ENCODE results near the gene AK5.

AK5 gene, protein sequence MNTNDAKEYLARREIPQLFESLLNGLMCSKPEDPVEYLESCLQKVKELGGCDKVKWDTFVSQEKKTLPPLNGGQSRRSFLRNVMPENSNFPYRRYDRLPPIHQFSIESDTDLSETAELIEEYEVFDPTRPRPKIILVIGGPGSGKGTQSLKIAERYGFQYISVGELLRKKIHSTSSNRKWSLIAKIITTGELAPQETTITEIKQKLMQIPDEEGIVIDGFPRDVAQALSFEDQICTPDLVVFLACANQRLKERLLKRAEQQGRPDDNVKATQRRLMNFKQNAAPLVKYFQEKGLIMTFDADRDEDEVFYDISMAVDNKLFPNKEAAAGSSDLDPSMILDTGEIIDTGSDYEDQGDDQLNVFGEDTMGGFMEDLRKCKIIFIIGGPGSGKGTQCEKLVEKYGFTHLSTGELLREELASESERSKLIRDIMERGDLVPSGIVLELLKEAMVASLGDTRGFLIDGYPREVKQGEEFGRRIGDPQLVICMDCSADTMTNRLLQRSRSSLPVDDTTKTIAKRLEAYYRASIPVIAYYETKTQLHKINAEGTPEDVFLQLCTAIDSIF

DNA sequence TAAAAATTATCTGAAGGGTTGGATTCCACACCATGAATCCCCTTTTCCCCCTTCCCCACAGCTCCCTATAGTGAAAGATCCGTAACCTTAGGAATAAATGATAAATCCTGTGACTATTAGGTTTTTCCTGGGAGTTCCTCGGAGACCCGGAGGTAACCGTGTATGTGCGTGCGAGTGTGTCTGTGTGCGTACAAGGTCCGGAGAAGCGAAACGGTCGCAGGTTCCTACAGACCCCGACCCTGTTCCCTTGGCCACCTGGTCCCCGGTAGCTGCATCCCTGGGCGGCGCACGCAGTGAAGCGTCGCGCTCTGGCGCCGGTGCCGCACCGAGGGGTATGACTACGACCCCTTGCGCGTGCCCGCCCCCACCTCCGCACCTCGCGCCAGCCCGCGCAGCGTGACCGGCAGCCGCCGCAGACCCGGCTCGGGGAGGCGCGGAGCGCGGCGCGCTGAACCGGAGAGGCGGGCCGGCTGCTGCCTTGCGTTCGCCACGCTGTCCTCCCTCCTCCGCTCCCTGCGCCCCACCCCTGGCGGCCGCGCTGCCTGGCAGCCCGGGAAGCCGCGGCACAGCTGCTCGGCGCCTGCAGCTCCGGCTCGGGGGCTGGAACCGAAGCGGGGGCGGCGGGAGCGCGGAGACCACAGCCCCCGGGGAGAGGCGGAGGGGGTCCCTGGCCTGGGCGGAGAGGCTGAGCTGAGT lies at the start of gene AK5:
Gene AK5 (plus strand): TSS at position 529 of the 696 bp plus-strand sequence. CDS start 295 bp downstream, outside the sequence.
- DNase-seq (ENCODE audit: low spot score), result no peak

DNA sequence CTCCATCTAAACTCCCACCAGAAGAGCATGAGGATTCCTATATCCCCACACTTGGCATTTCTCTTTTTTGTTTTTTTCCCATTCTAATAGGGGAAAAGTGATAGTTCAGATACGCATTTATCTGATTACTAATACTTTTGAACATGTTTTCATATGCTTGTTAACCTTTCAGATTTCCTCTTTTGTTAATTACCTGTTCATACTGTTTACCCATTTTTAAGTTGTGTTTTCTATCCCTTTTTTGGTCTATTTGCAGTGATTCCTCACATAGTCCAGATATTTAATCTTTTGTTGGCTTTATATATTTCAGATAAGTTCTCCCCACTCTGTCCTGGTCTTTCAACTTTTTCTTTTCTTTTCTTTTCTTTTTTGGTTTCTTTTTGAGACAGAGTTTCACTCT lies 49.0 kb upstream of the AK5 start:
- DNase-seq (ENCODE audit: low spot score), result no peak

DNA sequence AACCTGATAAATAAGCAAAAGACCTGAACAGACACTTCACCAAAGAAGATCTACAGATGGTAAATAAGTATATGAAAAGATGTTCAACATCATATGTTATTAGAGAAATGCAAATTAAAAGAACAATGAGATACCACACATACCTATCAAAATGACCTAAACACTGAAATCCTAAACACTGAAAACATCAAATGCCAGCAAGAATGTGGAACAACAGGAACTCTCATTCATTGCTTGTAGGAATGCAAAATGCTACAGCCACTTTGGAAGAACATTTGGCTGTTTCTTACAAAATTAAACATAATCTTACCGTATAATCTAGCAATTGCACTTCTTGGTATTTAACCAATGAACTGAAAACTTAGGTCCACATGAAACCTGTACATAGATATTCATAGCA lies 47.7 kb upstream of the AK5 start:
- DNase-seq (ENCODE audit: low spot score), result no peak

DNA sequence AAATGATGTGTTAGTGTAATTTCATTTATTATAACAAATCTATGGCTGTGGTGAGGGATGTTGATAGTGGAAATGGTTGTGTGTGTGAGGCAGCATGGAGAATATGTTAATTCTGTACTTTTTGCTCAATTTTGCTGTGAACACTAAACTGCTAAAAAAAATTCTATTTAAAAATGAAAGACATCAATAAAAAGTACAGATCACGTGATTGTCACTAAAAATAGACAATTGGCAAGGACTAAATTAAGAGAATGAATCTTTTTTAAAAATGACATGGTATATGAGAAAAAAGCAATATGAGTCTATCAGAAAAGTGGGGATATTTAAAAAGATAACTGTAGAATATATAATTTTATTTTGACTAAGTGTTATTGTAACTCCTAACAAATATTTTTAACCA lies 46.9 kb upstream of the AK5 start:
- no peak for DNase-seq (ENCODE audit: low spot score)

DNA sequence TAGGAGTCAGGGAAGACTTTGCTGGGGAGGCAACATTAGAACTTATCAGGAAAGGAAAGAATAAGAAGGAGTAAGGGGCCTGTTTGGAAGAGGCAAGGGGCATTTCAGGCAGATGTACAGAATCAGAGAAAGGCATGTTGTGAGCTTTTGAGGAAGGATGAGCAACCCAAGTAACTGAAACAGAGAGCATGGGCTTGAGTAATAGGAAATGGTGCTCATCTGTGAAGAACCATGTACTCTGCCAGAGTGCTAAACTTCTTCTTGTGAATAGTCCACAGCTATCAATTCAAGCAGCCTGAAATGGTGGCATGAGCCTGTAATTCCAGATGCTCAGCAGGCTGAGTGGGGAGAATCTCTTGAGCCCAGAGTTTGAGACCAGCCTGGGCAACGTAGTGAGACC lies 43.4 kb upstream of the AK5 start:
- no peak for DNase-seq (ENCODE audit: low spot score)

DNA sequence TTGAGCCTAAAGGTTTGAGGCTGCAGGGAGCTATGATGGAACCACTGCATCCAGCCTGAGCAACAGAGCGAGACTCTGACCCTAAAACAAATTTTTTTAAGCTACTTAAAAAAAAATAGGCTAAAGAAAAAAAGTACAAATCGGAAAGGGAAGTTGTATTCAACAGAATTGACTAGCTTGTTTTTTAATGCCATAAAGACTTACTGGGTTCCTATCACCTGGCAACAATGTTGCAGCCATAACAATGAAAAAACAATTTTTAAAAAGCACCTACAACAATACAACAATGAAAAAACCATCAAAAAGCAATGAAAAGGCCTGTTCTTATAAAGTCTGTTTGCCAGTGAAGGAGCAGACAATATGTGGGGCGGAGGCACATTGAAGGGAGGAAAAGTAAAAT lies 42.5 kb upstream of the AK5 start:
- DNase-seq (ENCODE audit: low spot score), result no peak

DNA sequence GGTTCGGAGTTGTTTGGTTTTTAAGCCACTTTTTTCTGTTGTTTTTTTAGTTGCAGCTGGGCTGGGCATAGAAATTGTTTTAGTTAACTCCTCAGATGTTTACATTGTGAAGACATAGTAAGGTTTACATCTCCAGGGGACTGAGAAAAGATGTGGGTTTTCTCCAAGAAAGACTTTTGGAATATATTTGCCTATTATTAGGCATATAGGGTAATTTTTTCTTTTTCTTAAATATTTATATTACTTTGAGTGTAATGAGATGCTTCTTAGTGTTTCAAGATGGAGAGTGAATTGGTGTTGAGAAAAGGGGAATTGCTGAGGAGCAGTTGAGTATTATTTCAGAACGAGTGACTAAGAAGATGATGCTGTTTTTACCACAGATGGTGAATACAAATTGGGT lies 36.0 kb upstream of the AK5 start:
- DNase-seq (ENCODE audit: low spot score), result no peak

DNA sequence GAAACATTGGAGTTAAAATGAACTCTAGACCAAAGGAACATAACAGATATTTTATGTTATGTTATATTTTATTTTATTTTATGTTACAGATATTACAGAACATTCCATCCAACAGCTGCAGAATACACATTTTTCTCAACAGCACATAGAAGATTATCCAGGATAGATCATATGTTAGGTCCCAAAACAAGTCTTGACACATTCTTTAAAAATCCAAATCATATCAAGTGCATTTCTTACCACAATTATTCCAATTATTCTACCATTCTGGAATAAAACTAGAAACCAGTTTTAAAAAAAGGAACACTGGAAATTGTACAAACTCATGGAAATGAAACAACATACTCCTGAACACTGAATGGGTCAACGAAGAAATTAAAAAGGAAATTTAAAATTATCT lies 31.7 kb upstream of the AK5 start:
- no peak for DNase-seq (ENCODE audit: low spot score)

DNA sequence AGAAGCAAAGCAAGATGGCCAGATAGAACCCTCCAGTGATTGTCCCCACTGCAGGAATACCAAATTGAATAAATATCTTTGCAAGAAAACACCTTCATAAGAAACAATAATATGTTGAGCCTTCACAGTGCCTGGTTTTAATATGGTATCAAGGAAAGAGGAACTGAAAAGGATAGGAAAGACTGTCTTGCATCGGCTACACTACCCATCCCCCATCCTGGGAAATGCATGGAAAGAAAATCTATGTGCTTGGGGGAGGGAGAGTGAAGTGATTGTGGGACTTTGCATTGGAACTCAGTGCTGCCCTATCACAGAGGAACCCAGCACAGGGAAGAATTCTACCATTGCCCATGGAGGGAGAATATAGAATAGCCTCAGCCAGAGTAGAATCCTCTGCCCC lies 28.6 kb upstream of the AK5 start:
- no peak for DNase-seq (ENCODE audit: low spot score)

DNA sequence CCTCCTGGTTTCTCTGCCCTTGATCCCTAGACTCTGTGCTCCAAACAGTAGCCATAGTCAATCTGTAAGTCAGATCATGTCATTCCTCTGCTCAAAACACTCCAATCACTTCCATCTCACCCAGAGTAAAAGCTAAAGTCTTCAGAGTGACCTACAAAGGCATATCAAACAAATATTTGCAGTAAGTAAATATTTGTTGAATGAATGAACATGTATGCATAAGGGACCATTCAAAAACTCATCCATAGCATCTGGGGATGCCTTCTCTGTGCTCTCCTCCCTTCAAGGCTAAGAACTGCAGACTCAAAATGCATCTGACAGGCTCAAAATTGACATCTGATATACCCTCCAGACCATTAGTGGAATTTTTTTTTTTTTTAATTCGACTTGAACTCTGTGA lies 18.1 kb upstream of the AK5 start:
- DNase-seq (ENCODE audit: low spot score), result no peak

DNA sequence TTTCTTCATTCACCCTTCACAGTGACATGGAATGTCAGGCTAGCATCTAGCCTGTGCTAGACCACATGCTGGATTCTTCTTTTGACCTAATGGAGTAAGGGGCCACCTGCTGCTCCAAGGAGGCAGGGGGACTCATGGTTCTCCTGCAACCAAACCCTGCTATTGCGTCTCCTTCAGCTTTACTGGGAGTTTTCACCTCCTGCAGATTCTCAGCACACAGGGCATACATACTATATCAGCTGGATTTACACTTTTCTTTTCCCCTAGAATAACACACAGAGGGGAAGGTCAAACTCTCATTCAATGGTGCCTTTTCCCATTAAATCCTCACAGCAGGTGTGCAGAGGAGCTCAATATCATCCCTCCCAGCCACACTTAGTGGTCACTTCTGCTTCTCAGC lies 16.6 kb upstream of the AK5 start:
- no peak for DNase-seq (ENCODE audit: low spot score)

DNA sequence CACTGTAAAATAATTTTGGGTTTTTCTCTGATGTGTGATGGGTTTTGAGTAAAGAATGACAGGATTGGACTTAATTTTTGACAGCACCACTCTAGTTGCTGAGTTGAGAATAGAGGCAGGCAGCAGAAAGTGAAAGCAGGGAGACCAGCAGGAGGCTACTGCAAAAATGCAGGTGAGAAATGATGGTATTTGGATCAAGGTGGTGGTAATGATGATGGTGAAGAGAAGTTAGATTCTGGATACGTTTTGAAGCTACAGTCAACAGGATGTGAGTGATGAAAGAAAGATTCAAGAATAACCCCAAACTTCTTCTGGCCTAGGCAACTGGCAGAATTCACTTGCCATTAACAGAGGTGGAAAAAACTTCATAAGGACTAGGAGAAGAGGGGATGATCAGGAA lies 14.8 kb upstream of the AK5 start:
- DNase-seq (ENCODE audit: low spot score), result no peak

DNA sequence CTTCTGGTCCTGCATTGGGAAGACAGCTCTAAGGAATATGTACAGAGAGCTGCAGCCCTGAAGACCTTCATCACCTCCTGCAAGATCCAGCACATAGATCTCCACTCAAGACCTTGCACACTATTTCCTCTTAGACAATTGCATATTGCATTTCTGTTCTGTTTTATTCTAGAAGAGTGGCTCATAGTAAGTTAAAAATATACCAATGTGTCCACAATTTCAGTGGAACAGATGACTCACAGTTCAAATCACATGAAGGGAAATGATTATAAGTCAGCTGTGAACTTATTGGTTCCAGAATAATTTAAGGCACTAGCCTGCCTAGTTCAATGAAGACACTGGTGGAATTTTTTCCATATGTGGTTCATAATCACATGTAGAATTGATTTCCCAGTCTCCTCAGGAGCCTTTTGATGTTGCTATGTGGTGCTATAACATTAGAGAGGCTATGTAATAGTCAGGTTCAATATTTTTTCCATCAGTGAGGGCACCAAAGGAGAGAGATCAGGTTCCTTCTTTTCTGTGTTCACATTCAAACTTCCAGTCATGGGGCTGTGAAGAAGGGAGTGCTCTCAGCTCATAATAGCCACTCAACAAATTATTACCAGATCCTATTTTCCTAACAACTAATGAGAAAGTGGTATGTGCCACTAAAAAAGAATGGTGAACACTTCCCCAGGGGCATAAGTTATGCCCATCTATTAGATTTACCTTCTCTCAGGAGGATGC lies 9.8 kb upstream of the AK5 start:
- no peak for DNase-seq (ENCODE audit: low spot score)

DNA sequence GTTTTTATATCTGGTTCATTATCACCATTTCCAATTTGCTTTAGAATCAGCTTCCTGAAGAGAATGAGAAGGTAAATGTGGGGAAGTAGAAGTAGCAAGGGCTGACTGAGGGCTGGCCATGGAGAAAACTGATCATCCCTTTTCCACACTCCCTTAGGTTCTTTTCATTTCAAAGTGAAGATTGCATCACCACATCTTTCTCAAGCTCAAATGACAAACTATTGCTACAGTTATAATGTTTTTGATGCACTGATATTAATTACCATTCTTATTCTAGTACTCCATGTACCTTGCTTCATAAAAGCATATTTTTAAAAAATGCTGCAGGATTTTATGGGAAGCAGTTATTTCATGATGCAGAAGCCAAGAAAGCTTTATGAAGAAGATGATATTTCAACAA lies 7.9 kb upstream of the AK5 start:
- DNase-seq (ENCODE audit: low spot score), result no peak

DNA sequence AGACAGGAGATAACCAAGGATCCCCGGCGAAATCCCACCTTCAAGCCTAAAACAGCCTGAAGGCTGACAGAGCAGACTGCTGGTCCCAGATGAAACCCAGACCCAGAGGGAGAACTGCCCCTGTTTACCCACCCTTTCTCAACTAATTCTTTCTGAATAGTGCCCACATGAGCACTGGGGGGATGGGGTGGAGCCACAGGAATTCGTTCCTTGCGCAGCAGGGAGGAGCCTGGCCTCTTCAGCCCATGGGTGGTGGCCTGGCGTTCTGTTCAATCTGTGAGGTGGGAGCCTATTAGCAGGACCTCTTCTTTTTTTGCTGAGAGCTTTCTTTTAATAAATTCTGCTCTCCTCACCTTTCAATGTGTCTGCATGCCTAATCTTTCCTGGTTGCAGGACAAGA lies 6.6 kb upstream of the AK5 start:
- DNase-seq (ENCODE audit: low spot score), result no peak

DNA sequence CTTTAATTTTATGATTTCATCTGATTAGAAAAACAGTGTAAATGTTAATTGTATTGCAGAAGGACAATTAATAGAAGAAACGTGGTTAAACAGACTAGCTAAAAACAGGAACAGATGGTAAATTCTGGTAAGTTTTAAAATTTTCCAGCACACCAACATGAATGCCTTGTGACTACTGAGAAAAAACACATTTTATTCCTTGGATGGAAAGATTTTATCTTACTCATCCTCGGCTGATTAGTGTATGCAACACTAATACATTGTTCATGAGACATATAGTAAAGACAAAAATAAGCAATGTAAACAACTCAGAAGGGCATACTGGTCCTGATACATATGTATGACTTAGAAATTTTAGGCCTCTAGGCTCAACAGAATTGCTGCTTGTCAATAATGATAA lies 4.9 kb upstream of the AK5 start:
- DNase-seq (ENCODE audit: low spot score), result no peak

DNA sequence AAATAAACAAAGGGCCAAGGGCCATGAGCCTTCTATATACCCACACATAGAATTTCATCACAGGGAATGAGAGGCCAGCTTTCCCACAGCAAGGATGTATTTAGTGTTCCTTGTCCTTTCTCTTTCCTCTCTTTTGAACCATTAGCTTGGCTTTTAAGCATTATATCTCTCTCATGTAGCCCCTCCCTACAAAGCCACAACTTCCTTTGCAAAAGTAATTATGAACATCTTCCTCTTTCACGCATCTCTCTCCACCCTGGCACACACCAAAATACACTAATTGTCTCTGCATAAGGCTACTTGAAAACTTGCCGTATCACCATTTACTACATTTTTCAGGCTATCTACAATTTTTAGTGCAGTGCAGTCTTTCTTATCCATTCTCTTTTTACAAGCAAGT lies 1.9 kb upstream of the AK5 start:
- DNase-seq (ENCODE audit: low spot score), result no peak

DNA sequence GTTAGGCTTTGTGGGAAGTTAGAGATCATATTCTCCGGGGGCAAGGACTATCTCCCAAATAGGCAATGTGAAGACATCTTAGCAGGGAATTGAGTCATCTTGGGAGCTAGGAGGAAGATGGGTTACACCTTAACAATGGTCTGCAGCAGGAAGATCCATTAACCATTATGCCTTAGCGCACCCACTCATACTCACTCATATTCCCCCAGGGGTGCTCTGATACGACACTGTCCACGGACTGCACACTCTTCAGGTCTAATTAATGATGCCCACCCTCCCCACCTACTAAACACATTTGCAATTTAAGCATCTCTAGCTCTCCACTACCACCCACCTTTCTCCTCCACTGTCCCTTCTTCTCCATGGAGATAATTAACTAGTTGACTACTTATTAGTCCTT lies 857 bp upstream of the AK5 start:
- no peak for DNase-seq (ENCODE audit: low spot score)

DNA sequence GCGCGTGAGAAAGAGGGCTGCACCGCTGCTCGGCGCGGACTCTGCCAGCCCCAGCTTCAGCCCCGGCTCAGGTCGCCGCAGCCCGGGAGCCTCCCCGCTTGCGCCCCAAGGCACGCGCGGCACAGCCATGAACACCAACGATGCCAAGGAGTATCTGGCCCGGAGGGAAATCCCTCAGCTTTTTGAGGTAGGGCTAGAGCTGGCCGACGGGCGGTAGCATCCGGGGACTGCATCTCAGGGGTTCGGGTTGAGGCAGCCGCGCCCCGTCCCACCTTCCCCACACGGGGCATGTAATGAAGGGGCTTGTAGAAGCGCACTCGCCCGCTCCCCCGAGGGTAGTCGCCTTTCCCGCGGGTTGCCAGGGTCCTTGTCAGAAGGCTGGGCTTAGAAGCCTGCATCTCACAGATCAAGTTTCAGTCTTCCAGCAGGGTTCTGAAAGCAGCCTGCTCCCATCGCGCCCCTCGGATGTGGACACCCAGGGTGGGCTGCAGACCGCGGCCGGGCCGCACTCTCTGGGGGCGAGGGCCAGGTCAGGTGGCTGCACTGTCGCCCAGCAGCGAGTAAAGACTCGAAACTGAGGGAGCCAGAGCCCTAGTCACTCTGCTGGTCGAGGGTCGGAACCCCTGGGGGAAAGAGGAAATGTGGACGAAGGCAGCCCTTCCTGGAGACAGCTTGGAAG lies 507 bp downstream of the AK5 start:
- DNase-seq (ENCODE audit: low spot score), result peak; percentile 4

DNA sequence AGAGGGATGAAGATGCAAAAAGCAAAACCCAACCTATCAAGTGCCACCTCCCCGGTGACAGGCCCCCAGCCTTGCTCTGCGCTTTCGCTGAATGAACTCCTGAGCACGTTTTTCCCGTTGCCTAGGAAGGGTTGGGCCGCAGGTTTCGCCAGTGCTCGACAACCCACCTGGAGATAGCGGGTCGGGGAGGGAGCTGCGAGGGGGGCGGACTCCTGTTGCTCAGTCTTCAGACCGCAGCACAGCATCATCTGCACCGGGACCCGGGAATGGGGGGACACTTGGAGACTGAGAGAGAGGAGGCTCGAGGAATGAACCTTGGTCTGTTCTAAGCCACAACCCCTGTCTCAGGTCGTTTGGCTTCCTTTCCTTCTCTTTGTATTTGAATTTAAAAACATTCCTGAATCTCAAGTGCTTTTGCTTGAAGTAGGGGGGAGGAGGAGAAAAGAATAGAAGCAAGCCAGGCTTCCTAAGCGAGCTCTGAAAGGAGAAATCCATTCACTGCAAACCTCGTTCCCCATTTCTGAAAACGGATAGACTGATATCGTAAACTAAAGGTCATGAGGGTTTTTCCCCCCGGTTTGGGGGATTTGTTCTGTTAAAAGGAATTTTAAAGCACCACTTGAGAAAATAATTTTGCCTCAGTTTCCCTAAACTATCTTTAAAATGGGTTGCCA lies 1.2 kb downstream of the AK5 start:
- no peak for DNase-seq (ENCODE audit: low spot score)

DNA sequence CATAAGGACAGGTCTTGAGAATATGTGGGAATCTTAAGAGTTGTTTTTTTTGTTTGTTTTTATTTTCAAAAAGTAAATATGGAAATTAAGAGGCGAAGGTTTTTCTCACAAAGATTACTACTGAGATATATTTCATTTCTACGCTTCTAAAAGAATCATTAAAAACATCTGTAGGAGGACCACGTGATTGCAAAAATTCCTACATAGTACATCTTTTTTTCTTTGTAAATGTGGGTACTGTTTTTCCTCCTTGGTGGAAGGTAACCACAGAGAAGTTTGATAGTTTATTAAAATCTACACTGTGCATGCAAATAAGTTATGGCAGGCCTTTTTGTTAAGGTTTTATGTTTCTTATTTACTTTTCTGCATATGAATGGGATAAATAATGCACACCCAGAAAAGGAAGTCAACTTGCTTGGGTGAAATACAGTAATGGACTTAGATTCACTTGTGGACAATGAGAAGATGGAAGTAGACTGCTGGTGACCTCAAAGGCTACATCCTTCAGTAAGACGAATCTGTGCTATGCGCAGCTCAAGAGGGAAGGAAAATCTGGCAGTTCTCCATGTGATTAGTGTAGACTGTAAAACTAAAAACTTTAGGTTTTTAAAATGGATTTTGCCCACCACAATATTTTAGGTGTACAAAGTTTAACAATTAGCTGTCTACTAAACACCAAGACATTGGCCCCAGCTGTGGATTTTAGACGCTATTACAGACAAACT lies 2.0 kb downstream of the AK5 start:
- no peak for DNase-seq (ENCODE audit: low spot score)
